ENCODE results near the gene SLC38A3.

- TF ChIP-seq CTCF (IDR thresholded peaks at IDR 0.05) (no peak), ZFX (IDR thresholded peaks at IDR 0.05; ENCODE audit: borderline replicate concordance) (no peak)
Observed at GRCh38 chr3:50260942-50261441, 55.9 kb downstream of the SLC38A3 start.
